ENCODE results near the gene MPO. TPM values are rescaled to one million over a fixed set of nuclear protein-coding genes. Genes with fewer than 3 reads are reported as not detected.

Gene MPO, protein sequence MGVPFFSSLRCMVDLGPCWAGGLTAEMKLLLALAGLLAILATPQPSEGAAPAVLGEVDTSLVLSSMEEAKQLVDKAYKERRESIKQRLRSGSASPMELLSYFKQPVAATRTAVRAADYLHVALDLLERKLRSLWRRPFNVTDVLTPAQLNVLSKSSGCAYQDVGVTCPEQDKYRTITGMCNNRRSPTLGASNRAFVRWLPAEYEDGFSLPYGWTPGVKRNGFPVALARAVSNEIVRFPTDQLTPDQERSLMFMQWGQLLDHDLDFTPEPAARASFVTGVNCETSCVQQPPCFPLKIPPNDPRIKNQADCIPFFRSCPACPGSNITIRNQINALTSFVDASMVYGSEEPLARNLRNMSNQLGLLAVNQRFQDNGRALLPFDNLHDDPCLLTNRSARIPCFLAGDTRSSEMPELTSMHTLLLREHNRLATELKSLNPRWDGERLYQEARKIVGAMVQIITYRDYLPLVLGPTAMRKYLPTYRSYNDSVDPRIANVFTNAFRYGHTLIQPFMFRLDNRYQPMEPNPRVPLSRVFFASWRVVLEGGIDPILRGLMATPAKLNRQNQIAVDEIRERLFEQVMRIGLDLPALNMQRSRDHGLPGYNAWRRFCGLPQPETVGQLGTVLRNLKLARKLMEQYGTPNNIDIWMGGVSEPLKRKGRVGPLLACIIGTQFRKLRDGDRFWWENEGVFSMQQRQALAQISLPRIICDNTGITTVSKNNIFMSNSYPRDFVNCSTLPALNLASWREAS
- not detected for total RNA-seq

DNA sequence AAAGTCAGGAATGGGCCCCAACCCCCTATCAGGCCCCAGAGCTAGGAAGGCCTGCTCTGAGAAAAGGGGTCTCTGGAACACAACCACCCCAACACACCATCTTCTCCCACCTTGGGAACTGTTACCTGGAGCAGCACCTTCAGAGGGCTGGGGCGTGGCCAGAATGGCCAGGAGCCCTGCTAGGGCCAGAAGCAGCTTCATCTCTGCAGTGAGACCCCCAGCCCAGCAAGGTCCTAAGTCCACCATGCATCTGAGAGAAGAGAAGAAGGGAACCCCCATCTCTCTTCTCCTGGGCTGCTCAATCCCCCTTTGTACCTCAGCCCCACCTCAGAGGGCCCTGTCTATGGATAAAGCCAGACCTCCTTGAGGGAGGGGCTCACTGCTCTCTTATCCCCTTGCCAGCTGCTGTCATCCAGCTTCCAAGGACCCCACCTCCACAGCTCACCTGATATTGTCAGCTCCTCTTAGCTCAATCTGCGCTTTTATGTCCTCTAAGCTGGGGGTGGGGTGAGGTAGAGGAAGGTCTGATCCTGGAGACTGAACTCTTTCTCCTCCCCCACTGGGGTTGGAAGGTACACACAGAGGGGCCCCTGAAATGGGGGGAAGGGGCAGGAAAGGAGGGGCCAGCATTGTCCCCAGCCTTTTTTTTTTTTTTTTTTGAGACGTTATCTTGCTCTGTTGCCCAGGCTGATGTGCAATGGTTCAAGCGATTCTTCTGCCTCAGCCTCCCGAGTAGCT, at the start of gene MPO:
TSS of gene MPO (minus strand) at position 456 of the 738 bp plus-strand sequence. CDS start at position 279, 177 bp downstream.
- ChIA-PET POLR2A (no interaction called here), CTCF (interaction anchor here (0.8 to 1.2 kb wide), 3 partner anchors 31 to 182 kb away, joined by 3 read pairs; partner anchors contain the start of gene RNF43)
- no peak for DNase-seq
- Mint-ChIP-seq H3K9me3 (no peaks in the 10 kb centered on the region), H3K4me1 (peaks cover 7% of the 10 kb centered on the region), H3K27me3 (peaks cover 17% of the 10 kb centered on the region), H3K4me3 (no peak within 1 kb of the TSS), H3K36me3 (ENCODE audit: low read depth) (no peaks in the 10 kb centered on the region), H3K27ac (no peak within 1 kb of the TSS)

DNA sequence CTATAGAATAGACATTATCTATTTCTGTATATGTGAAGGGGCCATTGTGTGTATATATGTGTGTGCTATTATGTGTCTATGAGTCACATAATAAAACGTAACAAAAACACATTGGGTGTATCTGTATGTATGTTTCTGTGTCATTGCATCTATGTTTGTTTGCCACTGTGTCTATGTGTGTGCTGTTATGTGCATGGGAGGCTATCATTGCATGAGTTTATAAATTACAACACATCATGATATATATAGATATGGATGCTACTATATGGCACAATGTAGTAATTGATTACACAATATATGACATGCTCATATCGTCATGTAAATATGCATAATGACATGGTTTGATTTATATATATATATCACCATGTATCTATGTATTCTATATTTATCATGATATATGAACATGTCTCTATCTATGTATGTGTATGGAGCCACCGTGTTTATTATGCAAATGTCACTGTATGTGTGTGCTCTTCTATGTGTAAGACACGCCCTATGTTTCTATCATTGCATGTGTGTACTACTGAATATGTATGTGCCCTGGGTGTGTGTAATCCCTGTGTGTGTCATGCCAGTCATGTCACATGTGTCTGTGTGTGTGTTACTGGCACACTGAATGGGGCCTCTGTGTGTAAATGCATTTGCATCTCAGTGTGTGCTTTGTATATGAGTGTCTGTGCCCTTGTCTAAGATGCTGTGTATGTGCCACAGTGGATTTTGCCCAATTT, 49.2 kb upstream of the MPO start:
- peaks cover 38% of the 10 kb centered on the region for H3K4me1 Mint-ChIP-seq
- no peaks in the 10 kb centered on the region for H3K9me3 Mint-ChIP-seq
- peak; percentile 63 for DNase-seq
- H3K36me3 Mint-ChIP-seq (ENCODE audit: low read depth) = peaks cover 46% of the 10 kb centered on the region
- H3K4me3 Mint-ChIP-seq = peak overlapping the region; percentile 93
- peaks cover 4% of the 10 kb centered on the region for H3K27me3 Mint-ChIP-seq
- peak overlapping the region; percentile 99 for H3K27ac Mint-ChIP-seq
- POLR2A ChIA-PET = interaction anchor here (9.1 kb wide), 1 partner anchor 14 kb away, joined by 244 read pairs; no protein-coding TSS in a partner anchor
- CTCF ChIA-PET = interaction anchor here (1.0 kb wide), 1 partner anchor 88 kb away, joined by 3 read pairs; the partner anchor contains the start of gene RNF43

DNA sequence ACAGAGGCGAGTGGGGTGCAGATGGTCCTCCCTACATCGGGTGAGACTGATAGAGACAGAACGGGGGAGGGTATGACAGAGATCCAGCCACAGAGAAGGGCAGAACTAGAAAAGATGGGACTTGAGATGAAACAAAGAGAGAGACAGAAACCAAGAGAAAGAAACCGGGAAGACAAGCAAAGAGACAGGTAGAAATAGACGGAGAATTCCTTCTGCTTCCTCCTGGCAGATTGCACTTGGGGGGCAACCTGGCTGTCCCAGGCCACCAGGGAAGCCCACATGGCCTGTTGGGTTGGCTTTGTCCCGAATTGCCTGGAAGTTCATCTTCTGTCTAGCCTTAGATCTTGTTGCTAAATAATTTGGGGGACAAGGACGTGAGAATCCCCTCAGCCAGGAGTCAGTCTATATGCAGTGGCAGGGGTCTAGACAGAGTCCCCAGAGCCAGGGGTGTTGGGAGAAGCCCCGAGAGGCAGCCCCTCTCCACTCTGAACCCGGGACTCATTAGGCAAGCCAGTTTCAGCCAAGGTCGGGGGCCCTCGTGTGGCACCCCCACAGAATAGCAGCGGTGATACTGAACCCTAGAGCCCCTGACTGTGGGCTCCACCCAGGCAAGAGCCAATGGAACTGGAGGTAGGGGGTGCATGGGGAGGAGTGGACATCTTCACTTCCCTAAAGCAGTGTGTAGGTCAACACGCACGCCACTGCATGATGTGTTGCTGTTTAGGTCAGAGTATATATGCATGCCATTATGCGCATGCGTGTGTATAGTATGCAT, 48.5 kb upstream of the MPO start:
- Mint-ChIP-seq H3K36me3 (ENCODE audit: low read depth) (peaks cover 39% of the 10 kb centered on the region), H3K9me3 (no peaks in the 10 kb centered on the region), H3K27me3 (peaks cover 4% of the 10 kb centered on the region), H3K4me1 (peaks cover 36% of the 10 kb centered on the region), H3K27ac (peak overlapping the region; percentile 99), H3K4me3 (peak overlapping the region; percentile 93)
- CTCF ChIA-PET = interaction anchor here (2.0 to 3.9 kb wide), 2 partner anchors 8 to 12 kb away, joined by 13 to 40 read pairs; no protein-coding TSS in a partner anchor
- POLR2A ChIA-PET = interaction anchor here (1.4 to 4.0 kb wide), 5 partner anchors 11 to 88 kb away, joined by 3 to 171 read pairs (median 13); partner anchors contain the start of gene RNF43
- peak; percentile 86 for DNase-seq

DNA sequence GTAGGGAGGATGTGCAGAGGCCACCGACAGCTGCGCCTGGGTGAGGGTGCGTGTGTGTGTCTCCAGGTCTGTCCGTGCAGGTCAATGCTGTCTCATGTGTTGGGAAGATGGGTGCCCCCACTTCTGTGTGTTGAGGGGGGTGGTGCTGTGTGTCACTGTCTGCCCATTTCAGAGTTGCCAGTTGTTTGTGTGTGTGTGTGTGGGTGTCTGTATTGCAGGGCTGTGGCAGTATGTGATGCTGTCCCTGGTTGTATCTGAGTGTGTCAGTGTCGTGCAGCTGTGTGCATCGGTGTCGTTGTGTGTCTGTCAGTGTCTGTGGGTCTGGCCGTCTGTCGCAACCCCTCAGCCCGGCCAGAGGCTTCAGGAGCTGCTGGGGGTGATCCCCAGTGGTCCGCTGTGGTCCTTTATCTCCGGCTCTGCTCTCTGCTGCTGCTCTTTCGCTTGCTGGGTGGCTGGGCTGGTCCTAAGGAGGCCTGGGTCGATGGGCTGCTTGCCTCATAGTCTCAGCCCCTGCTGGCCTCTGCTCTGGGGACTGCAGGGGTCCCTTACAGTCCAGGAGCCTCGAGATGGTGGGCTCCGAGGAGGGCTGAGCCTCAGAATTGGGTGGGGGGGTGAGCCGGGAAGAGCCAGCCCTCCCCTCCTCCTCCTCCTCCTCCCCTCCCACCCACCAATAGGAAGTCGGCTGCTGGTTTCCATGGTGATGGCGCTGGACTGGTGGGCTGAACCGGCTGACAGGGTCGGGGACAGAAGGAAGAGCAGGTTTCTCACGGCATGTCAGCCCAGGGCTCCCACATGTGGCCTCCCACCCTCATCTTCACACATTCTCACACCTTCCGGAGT, 47.7 kb upstream of the MPO start, which contains the start of gene TSPOAP1:
TSS of gene TSPOAP1 (minus strand) at position 601 of the 840 bp plus-strand sequence. CDS start 875 bp downstream, outside the sequence.
- Mint-ChIP-seq H3K9me3 (no peaks in the 10 kb centered on the region), H3K4me1 (peaks cover 36% of the 10 kb centered on the region), H3K4me3 (peak within 1 kb of the TSS; percentile 93), H3K36me3 (ENCODE audit: low read depth) (peaks cover 39% of the 10 kb centered on the region), H3K27me3 (peaks cover 4% of the 10 kb centered on the region), H3K27ac (peak within 1 kb of the TSS; percentile 99)
- ChIA-PET POLR2A (interaction anchor here (0.5 to 4.0 kb wide), 11 partner anchors 12 to 677 kb away, joined by 3 to 171 read pairs (median 9); partner anchors contain the start of genes RNF43 and SUPT4H1), CTCF (interaction anchor here (0.6 to 3.9 kb wide), 6 partner anchors 9 to 89 kb away, joined by 3 to 40 read pairs (median 12); partner anchors contain the start of genes RNF43 and SUPT4H1)
- DNase-seq = peak; percentile 87

DNA sequence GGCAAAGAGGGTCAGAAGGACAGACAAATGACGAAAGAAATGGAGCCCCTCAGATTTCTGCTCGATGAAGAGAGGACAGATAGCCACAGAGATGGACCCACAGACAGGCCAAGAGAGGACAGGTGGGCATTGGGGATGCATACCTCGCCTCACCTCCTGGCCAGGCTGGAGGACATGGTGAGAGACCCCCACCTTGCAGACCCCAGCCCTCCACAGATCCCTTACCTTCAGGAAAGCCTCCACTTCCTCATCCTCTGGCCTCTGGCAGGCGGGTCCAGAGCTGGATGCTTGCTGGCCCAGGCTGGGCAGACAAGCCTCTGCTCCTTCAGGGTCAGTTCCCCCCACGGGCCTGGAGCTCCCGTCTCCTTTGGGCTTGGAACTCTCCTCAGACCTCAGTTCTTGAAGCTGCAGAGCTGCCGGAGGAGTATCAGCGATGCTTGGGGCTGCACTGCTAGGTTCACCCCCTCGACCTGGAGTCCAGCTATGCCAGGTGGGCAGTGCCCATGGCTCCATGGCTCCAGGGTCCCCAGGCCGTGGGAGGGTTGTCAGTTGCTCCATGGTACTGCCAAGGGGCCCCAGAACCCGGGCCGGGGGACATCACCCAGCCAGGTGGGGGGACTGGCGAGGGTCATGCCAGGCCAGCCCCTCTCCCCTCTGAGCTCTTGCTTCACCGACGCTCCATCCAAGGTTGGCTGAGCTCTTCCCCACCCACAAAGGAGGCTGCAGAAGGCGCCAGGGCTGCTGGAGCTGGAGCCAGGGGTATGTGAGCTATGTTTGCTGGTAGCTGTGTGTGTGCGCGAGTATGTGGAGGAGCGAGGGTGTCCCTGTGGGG, 46.8 kb upstream of the MPO start:
- ChIA-PET POLR2A (interaction anchor here (0.5 to 4.0 kb wide), 11 partner anchors 11 to 677 kb away, joined by 3 to 171 read pairs (median 9); partner anchors contain the start of genes RNF43 and SUPT4H1), CTCF (interaction anchor here (0.6 to 3.9 kb wide), 6 partner anchors 10 to 90 kb away, joined by 3 to 40 read pairs (median 12); partner anchors contain the start of genes RNF43 and SUPT4H1)
- no peaks in the 10 kb centered on the region for H3K9me3 Mint-ChIP-seq
- peaks cover 35% of the 10 kb centered on the region for H3K36me3 Mint-ChIP-seq (ENCODE audit: low read depth)
- peak; percentile 37 for DNase-seq
- peaks cover 36% of the 10 kb centered on the region for H3K4me1 Mint-ChIP-seq
- peaks cover 4% of the 10 kb centered on the region for H3K27me3 Mint-ChIP-seq
- peak overlapping the region; percentile 99 for H3K27ac Mint-ChIP-seq
- H3K4me3 Mint-ChIP-seq = peak overlapping the region; percentile 93

DNA sequence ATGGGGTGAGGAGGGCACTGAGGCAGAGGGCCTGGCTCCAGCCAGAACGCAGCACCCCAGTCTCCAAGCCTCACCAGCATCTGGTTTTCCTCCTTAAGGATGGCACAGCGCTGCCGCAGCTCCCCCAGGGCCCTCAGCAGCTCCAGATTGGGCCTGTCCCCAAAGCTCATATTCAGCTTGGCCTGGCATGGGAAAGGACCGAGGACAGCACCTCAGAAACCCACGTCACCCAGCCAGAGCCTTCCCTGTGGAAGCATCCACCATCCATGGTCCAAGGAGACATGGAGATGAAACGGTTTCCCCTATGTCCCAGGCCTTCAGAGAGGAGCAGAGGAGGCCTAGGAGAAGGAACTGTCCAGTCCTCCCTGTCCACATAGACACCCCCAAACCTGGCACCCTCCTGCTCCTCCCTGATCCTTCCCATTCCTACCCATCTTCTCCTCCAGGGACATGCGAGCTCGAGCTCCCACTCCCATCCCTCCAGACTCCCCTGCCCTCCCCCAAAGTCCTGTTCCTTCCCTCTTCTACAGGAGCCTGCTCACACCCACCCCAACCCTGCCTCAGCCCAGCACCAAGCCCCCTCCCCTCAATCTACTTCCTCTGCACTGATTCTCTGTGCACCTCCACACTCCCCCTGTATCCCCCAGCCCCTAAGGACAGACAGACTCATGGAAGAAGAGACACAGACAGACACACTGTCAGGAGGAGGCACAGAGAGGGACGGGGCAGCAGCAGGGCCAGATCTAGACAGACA, 46.1 kb upstream of the MPO start:
- Mint-ChIP-seq H3K27me3 (peaks cover 4% of the 10 kb centered on the region), H3K27ac (peak overlapping the region; percentile 99), H3K4me3 (peak overlapping the region; percentile 38), H3K4me1 (peaks cover 36% of the 10 kb centered on the region), H3K36me3 (ENCODE audit: low read depth) (peaks cover 34% of the 10 kb centered on the region), H3K9me3 (no peaks in the 10 kb centered on the region)
- ChIA-PET CTCF (interaction anchor here (1.0 to 3.9 kb wide), 11 partner anchors 9 to 98 kb away, joined by 3 to 40 read pairs (median 5); partner anchors contain the start of genes RNF43 and SUPT4H1), POLR2A (interaction anchor here (0.5 to 4.0 kb wide), 9 partner anchors 10 to 345 kb away, joined by 3 to 171 read pairs (median 13); partner anchors contain the start of genes RNF43 and SUPT4H1)
- DNase-seq = no peak

DNA sequence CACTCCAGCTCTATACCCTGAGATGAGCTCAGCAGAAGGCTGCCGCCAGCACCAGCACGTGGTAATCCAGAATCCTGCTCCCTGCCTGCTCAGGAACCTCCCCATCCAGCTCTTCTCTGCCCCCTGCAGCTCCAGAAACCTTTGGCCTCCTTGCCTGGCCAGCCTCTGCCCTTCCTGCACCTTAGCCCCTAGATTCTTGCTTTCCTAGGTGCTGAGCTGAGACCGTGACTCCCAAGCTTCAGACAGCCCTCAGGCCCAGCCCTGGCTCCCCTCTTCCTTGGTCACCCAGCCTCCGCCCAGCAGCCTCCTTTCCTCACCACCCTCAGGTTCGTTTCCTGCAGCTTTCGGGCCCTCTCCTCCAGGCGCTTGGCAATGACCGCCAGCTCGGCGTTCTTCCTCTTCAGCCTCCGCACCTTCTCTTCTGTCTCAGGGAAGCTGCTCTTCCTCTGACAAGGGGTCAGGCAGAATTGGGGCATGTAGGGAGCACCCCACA, 45.3 kb upstream of the MPO start:
- H3K9me3 Mint-ChIP-seq = no peaks in the 10 kb centered on the region
- POLR2A ChIA-PET = interaction anchor here (0.5 to 4.0 kb wide), 7 partner anchors 9 to 346 kb away, joined by 3 to 171 read pairs (median 5); partner anchors contain the start of genes RNF43 and SUPT4H1

DNA sequence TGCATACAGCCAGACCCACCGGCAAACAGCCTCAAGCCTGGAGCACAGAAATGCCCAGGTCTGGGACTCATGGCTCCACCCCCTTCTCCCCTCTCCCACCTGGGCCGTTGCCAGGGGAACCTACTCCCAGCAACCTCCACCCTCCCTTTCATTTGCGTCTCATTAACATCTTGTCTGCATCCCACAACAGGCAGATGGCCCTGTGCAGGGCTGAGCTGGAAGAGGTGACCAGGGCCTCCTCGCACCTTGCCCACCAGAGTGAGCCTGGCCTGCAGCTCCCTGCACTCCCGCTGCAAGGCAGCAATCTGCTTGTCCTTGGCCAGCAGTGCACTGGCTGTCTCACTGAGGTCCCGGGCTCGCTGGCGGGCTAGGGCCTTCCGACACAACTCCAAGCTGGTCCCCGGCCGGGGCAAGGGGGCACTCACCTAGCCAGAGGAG, 44.6 kb upstream of the MPO start:
- peaks cover 24% of the 10 kb centered on the region for H3K36me3 Mint-ChIP-seq (ENCODE audit: low read depth)
- ChIA-PET CTCF (interaction anchor here (0.6 to 3.9 kb wide), 9 partner anchors 8 to 274 kb away, joined by 3 to 40 read pairs (median 5); partner anchors contain the start of gene SUPT4H1), POLR2A (interaction anchor here (0.7 to 4.0 kb wide), 5 partner anchors 9 to 106 kb away, joined by 3 to 171 read pairs (median 8); partner anchors contain the start of genes RNF43 and SUPT4H1)
- H3K4me3 Mint-ChIP-seq = peak overlapping the region; percentile 11
- DNase-seq = peak; percentile 38
- peaks cover 4% of the 10 kb centered on the region for H3K27me3 Mint-ChIP-seq
- H3K27ac Mint-ChIP-seq = peak overlapping the region; percentile 63
- peaks cover 38% of the 10 kb centered on the region for H3K4me1 Mint-ChIP-seq
- H3K9me3 Mint-ChIP-seq = no peaks in the 10 kb centered on the region

More for the DNA sequence above, 45.3 kb upstream of the MPO start:
- H3K4me3 Mint-ChIP-seq = no peak overlapping the region
- no peak for DNase-seq
- peak overlapping the region; percentile 55 for H3K27ac Mint-ChIP-seq
- H3K36me3 Mint-ChIP-seq (ENCODE audit: low read depth) = peaks cover 31% of the 10 kb centered on the region
- H3K4me1 Mint-ChIP-seq = peaks cover 38% of the 10 kb centered on the region
- CTCF ChIA-PET = interaction anchor here (0.6 to 3.9 kb wide), 11 partner anchors 9 to 274 kb away, joined by 3 to 40 read pairs (median 5); partner anchors contain the start of gene SUPT4H1
- H3K27me3 Mint-ChIP-seq = peaks cover 4% of the 10 kb centered on the region
